Measurements from ENCODE around the gene CCNG2. TPM values are rescaled to one million over a fixed set of nuclear protein-coding genes. Genes with fewer than 3 reads are reported as not detected.

Gene CCNG2
- total and polyA plus RNA-seq, 4 donors = 1.2 to 10.8 (median 4.1) TPM

GRCh38 chr4:77159806-77160205 lies 2.8 kb downstream of the CCNG2 start:
- Histone ChIP-seq H3K36me3 (ENCODE audit: control insufficient read depth in 4 of 4, insufficient read depth in 3 of 4, low read depth in 1 of 4, low read length in 3 of 4) (peaks cover 4 to 19% (median 15%) of the 10 kb centered on the region in 4 donors), H3K27me3 (ENCODE audit: control insufficient read depth in 4 of 4, insufficient read depth in 4 of 4, low read length in 3 of 4) (no peaks in the 10 kb centered on the region), H3K9me3 (ENCODE audit: control insufficient read depth in 4 of 4, low read length in 3 of 4) (no peaks in the 10 kb centered on the region), H3K4me3 (ENCODE audit: low read depth in 1 of 3, low read length in 3 of 3) (no peak overlapping the region), H3K4me1 (ENCODE audit: control insufficient read depth in 4 of 4, insufficient read depth in 4 of 4, low read length in 3 of 4) (peaks cover 0 to 25% (median 8%) of the 10 kb centered on the region in 4 donors), H3K27ac (ENCODE audit: low read depth in 1 of 2, low read length in 2 of 2) (no peak overlapping the region), H3K9ac (ENCODE audit: low read depth in 1 of 2, low read length in 2 of 2) (no peak overlapping the region)
- no peak for TF ChIP-seq ZBTB33 (IDR thresholded peaks at IDR 0.05)
- TF ChIP-seq FOXA2 (IDR thresholded peaks at IDR 0.05) = no peak
- TF ChIP-seq EGR1 (IDR thresholded peaks at IDR 0.05; ENCODE audit: low read depth in 2 of 2) = no peak
- no peak for TF ChIP-seq MAX (IDR thresholded peaks at IDR 0.05)
- no peak for TF ChIP-seq REST (IDR thresholded peaks at IDR 0.05)
- 90% methylated on average over 3 of the region's 3 CpGs for WGBS
- DNase-seq (ENCODE audit: low spot score) = no peak

GRCh38 chr4:77163641-77164040 lies 6.6 kb downstream of the CCNG2 start:
- TF ChIP-seq FOXA2 (IDR thresholded peaks at IDR 0.05) (no peak), EGR1 (IDR thresholded peaks at IDR 0.05; ENCODE audit: low read depth in 2 of 2) (no peak), REST (IDR thresholded peaks at IDR 0.05) (no peak), YY1 (IDR thresholded peaks at IDR 0.05) (no peak), ZBTB33 (IDR thresholded peaks at IDR 0.05) (no peak), TAF1 (conservative IDR thresholded peaks at IDR 0.05) (no peak)
- peaks cover 0 to 5% (median 0%) of the 10 kb centered on the region in 4 donors for H3K4me1 ChIP-seq (ENCODE audit: control insufficient read depth in 4 of 4, insufficient read depth in 4 of 4, low read length in 3 of 4)

More at GRCh38 chr4:77163641-77164040, 6.6 kb downstream of the CCNG2 start:
- DNase-seq (ENCODE audit: low spot score) = no peak
- H3K4me3 ChIP-seq (ENCODE audit: low read depth in 1 of 3, low read length in 3 of 3) = no peak overlapping the region
- 90% methylated on average over 4 of the region's 4 CpGs for WGBS
- H3K9ac ChIP-seq (ENCODE audit: low read depth in 1 of 2, low read length in 2 of 2) = no peak overlapping the region
- H3K27ac ChIP-seq (ENCODE audit: low read depth in 1 of 2, low read length in 2 of 2) = no peak overlapping the region
- peaks cover 4 to 31% (median 23%) of the 10 kb centered on the region in 4 donors for H3K36me3 ChIP-seq (ENCODE audit: control insufficient read depth in 4 of 4, insufficient read depth in 3 of 4, low read depth in 1 of 4, low read length in 3 of 4)
- H3K27me3 ChIP-seq (ENCODE audit: control insufficient read depth in 4 of 4, insufficient read depth in 4 of 4, low read length in 3 of 4) = no peaks in the 10 kb centered on the region
- H3K9me3 ChIP-seq (ENCODE audit: control insufficient read depth in 4 of 4, low read length in 3 of 4) = no peaks in the 10 kb centered on the region
